Parathyroid adenoma (tissue), 2 donors: ENCODE data around the gene PRAC2.

Experiments
- H2AFZ ChIP-seq: fragments of 300-600 bp; sonication (generic); one replicate; pipeline ENCODE4 v1.7.0; 2017; ENCODE audit warnings: antibody characterized with exemption, mild to moderate bottlenecking
- H3K27ac ChIP-seq: fragments of 300-600 bp; sonication (generic); one replicate; pipeline ENCODE4 v1.7.0; 2017
- H3K27me3 ChIP-seq: fragments of 300-600 bp; sonication (generic); one replicate; pipeline ENCODE4 v1.7.0; 2017; ENCODE audit warnings: low read length; ENCODE audit not compliant: control insufficient read depth, insufficient read depth
- H3K36me3 ChIP-seq: fragments of 300-600 bp; sonication (generic); one replicate; pipeline ENCODE4 v1.7.0; 2017; ENCODE audit warnings: low read length; ENCODE audit not compliant: control insufficient read depth, insufficient read depth
- H3K4me1 ChIP-seq: fragments of 300-600 bp; sonication (generic); one replicate; pipeline ENCODE4 v1.7.0; 2017; ENCODE audit warnings: control low read depth
- H3K4me2 ChIP-seq: fragments of 300-600 bp; sonication (generic); one replicate; pipeline ENCODE4 v1.7.0; 2017; ENCODE audit warnings: low read length
- H3K4me3 ChIP-seq: fragments of 300-600 bp; sonication (generic); one replicate; pipeline ENCODE4 v1.7.0; 2017; ENCODE audit warnings: low read depth, low read length
- H3K79me2 ChIP-seq: fragments of 300-600 bp; sonication (generic); one replicate; pipeline ENCODE4 v1.7.0; 2017; ENCODE audit warnings: control low read depth
- H3K9ac ChIP-seq: fragments of 300-600 bp; sonication (generic); one replicate; pipeline ENCODE4 v1.7.0; 2017; ENCODE audit warnings: mild to moderate bottlenecking
- H3K9me3 ChIP-seq: fragments of 300-600 bp; sonication (generic); one replicate; pipeline ENCODE4 v1.7.0; 2017; ENCODE audit warnings: low read length; ENCODE audit not compliant: control insufficient read depth
- TF ChIP-seq, protein P1 (sequence below): fragments of 300-600 bp; sonication (generic); IDR thresholded peaks from one replicate; pipeline ENCODE4 v1.7.0; 2017; ENCODE audit warnings: antibody characterized with exemption, mild to moderate bottlenecking
- donor health status: primary hyperparathyroidism.

The PRAC2 gene

DNA sequence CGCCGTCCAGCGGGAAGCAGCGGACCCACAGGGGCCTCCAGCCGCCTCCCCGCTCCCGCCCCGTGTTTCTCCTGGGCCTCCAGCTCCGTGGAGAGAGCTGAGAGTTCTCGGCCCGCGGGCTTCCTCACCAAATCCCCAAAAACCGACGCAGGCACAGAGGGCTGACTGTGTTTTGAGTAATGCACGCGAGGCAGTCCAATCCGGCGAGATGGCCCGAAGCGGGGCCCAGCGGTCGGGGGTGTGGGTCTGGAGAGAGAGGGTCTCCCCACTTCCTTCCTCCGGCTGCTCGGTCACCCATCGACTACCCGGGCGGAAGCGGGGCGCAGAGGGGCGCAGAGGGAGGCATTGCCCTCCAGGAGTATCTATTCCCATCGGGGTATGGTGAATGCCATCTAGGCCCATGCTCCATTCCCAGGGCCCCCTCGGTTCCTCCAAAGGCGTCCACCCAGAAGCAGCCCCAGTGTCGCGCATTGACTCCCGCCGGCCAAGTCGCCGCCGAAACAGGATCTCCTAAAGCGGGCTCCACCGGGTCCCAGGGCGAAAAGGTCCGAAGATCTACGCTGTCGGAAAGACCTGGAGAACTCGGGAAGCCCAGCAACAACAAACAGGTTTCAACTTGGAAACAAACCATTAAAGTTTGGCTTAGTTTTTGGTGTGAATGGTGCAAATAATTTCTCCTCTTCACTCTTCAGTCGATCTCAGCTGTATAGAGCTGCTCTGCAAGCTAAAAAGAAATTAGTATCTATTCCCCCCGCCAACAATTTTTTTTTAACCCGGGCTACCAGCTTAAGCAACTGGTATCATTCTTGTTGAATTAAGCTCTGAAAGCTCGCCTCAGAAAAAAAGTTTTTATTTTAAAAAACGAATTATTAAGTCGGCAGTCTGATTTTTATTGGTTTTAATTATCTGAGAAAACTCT, 24.7 kb downstream of the PRAC2 start:
- H3K4me2 ChIP-seq = no peak overlapping the region
- TF ChIP-seq, protein P1, sequence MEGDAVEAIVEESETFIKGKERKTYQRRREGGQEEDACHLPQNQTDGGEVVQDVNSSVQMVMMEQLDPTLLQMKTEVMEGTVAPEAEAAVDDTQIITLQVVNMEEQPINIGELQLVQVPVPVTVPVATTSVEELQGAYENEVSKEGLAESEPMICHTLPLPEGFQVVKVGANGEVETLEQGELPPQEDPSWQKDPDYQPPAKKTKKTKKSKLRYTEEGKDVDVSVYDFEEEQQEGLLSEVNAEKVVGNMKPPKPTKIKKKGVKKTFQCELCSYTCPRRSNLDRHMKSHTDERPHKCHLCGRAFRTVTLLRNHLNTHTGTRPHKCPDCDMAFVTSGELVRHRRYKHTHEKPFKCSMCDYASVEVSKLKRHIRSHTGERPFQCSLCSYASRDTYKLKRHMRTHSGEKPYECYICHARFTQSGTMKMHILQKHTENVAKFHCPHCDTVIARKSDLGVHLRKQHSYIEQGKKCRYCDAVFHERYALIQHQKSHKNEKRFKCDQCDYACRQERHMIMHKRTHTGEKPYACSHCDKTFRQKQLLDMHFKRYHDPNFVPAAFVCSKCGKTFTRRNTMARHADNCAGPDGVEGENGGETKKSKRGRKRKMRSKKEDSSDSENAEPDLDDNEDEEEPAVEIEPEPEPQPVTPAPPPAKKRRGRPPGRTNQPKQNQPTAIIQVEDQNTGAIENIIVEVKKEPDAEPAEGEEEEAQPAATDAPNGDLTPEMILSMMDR = no peak
- no peak overlapping the region for H3K9ac ChIP-seq

DNA sequence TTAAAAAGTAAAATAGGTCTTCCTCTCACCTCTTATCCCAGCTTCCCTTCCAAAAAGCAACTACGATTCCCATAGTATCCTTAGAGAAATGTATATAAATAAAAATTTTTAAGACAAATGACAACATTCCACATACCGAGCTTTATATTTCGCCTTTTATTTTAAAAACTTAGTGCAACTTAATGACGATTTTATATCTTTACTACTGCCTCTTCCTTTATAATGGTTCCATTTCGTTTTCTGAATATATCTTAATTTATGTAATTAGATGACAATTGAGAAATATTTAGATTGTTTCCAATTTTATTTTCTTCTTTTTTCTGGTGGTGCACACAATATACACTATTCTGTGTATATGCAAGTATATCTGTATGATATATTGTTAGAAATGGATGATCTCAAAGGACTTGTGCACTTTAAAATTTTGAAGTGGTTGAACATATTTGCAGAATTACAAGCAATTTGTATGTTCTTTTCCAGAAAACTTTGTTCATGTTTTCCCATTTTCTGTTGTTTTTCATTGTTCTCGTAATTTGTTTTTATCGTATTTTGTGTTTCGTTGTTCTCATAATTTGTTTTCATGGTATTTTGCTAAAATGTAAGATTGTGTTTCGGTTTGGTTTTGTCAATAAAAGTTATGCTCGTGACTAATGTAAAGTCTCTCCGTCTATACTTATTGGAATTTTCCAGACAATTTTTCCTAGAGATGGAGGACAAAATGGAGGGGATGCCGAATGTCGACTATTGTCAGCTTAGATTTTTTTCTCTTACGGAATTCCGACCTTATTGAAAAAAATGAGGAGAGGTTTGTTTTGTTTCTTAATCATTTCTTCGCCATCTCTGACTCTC, 26.0 kb downstream of the PRAC2 start:
- H3K9me3 ChIP-seq = no peaks in the 10 kb centered on the region

More for the DNA sequence above, 24.7 kb downstream of the PRAC2 start:
- no peak overlapping the region for H3K4me3 ChIP-seq
- H3K36me3 ChIP-seq = no peaks in the 10 kb centered on the region
- no peaks in the 10 kb centered on the region for H3K79me2 ChIP-seq
- H2AFZ ChIP-seq = no peak overlapping the region
- H3K9me3 ChIP-seq = no peaks in the 10 kb centered on the region
- H3K27me3 ChIP-seq = peaks cover 30% of the 10 kb centered on the region
- no peak overlapping the region for H3K27ac ChIP-seq
- H3K4me1 ChIP-seq = no peaks in the 10 kb centered on the region

GRCh38 chr17:48749621-48750553, 26.9 kb downstream of the PRAC2 start:
- Histone ChIP-seq H2AFZ (no peak overlapping the region), H3K4me3 (no peak overlapping the region), H3K27ac (no peak overlapping the region), H3K4me1 (no peaks in the 10 kb centered on the region), H3K36me3 (no peaks in the 10 kb centered on the region), H3K4me2 (no peak overlapping the region), H3K9ac (no peak overlapping the region), H3K9me3 (no peaks in the 10 kb centered on the region), H3K27me3 (peaks cover 34% of the 10 kb centered on the region), H3K79me2 (no peaks in the 10 kb centered on the region)
- TF ChIP-seq, protein P1 = no peak

More for the DNA sequence above, 26.0 kb downstream of the PRAC2 start:
- H3K27ac ChIP-seq = no peak overlapping the region
- H3K4me1 ChIP-seq = no peaks in the 10 kb centered on the region
- no peak overlapping the region for H3K4me2 ChIP-seq
- TF ChIP-seq, protein P1 = no peak
- H2AFZ ChIP-seq = no peak overlapping the region
- no peak overlapping the region for H3K9ac ChIP-seq
- H3K4me3 ChIP-seq = no peak overlapping the region
- no peaks in the 10 kb centered on the region for H3K79me2 ChIP-seq
- peaks cover 34% of the 10 kb centered on the region for H3K27me3 ChIP-seq
- H3K36me3 ChIP-seq = no peaks in the 10 kb centered on the region

DNA sequence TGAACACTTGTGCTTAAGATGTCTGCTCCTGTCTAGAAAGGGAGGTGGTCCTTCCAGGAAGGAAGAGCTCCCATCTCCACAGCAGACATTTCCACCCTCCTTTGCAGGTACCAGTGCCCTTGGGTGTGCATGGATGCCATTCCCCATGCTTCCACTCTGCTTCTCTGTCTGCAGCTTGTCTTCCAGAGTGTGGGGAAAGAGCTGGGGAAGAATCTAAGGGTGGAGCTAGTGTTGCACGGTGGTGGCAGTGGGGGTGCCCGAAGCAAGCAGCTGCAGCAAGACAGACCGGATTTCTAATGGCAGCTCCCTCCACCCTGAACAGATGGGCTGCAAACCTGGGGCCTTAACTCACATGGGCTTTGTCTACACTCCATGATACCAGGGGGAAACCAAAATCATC, 28.2 kb downstream of the PRAC2 start:
- no peaks in the 10 kb centered on the region for H3K9me3 ChIP-seq
- H3K4me1 ChIP-seq = no peaks in the 10 kb centered on the region
- H3K4me2 ChIP-seq = no peak overlapping the region
- H3K79me2 ChIP-seq = no peaks in the 10 kb centered on the region
- no peaks in the 10 kb centered on the region for H3K36me3 ChIP-seq
- TF ChIP-seq, protein P1 = no peak
- peaks cover 34% of the 10 kb centered on the region for H3K27me3 ChIP-seq
- H3K9ac ChIP-seq = no peak overlapping the region
- no peak overlapping the region for H3K4me3 ChIP-seq
- H2AFZ ChIP-seq = no peak overlapping the region
- no peak overlapping the region for H3K27ac ChIP-seq
